DMS 273 (cell line): Measurements from ENCODE around the gene SORCS2.
A peak's percentile ranks its signal among the peaks of the same experiment; 100 is the strongest.

Experiments
- DNase-seq: peaks from one replicate; lab custom pipeline; 2025; ENCODE audit not compliant: unreplicated experiment; lab: John Stamatoyannopoulos, UW

The SORCS2 gene

DNA sequence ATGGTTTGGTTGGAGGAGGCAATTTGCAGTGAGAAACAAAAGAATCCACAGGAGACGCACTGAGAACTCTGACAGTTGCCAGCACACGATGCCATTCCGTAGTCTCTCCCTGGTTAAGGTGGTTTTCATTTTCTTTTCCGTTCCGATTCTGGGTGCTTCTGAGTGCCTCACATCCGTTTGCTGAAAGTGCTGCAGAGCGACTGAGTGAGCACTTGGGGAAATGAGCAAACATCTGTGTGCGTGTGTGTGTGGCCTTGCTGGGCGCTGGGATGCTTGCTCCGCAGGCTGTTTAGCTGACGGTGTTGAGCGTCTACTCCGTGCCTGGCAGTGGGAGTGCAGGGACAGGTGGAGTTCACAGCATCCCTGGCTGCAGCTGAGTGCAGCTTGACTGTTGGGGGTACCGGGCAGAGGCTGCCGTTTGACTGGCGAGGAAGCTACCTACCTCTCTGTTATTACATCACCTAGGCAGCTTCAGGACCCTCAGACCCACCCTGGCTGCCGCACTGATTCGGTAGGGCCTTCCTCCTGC is 49.3 kb downstream of the SORCS2 start:
- DNase-seq, result no peak

- DNase-seq, result no peak
Measured at GRCh38 chr4:7242766-7243165, 50.4 kb downstream of the SORCS2 start.

DNA sequence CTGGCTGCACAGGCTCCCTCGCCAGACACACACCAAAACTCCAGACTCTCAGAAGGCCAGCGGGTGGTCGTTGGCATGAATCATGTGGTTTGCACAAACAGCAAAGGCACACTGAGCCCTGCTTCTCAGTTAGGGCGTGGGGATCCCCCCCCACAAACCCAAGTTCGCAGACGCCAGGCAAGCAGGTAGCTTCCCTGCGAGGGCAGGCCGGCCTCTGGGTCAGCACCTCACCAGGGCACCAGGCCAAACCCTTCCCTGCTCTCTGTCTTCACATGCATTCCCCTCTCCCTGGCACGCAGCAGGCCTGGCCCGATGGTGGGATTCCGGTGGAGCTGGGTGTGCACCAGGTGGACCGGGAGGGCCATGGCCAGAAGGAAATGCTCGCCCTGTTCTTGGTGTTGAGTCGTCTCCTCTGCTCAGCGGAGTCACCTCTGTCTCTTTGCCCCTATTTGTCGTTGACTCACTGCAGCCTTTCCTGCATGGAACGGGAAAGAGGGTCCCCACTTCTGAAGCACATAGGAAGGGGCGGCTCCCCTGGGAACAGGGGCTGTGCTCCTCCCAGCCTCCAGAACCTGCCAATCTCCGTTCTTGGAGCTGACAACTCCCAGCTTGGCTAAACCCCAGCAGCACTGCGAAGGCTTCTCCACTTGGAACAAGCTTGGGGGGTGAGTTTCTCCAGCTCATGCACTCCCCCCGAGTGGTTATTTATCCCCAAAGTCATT is 51.4 kb downstream of the SORCS2 start:
- DNase-seq, result no peak

DNA sequence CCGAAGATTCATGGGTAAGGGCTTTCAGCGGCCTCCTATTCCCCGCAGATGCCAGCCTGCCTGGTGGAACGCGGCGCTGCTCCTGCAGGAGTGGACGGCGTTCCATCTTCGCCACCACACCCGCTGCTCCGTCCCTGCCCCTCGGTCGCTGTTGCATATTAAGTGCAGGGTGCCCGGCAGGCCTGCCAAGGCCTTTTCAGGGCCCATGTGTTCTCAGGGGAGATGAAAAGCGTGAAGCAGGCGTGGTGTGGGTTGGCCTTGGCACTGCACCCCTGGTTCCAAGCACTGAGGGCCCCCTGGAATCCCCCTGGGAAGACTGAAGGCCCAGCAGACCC is 52.0 kb downstream of the SORCS2 start:
- no peak for DNase-seq

GRCh38 chr4:7244751-7245320 is 52.5 kb downstream of the SORCS2 start:
- no peak for DNase-seq

GRCh38 chr4:7247521-7247920 is 55.2 kb downstream of the SORCS2 start:
- DNase-seq, result no peak

GRCh38 chr4:7247946-7248345 is 55.6 kb downstream of the SORCS2 start:
- DNase-seq, result no peak

- no peak for DNase-seq
Measured at GRCh38 chr4:7248857-7249256, 56.5 kb downstream of the SORCS2 start.

GRCh38 chr4:7251321-7251720 is 59.0 kb downstream of the SORCS2 start:
- no peak for DNase-seq

- no peak for DNase-seq
Measured at GRCh38 chr4:7252051-7252450, 59.7 kb downstream of the SORCS2 start.

GRCh38 chr4:7252510-7253340 is 60.4 kb downstream of the SORCS2 start:
- no peak for DNase-seq

DNA sequence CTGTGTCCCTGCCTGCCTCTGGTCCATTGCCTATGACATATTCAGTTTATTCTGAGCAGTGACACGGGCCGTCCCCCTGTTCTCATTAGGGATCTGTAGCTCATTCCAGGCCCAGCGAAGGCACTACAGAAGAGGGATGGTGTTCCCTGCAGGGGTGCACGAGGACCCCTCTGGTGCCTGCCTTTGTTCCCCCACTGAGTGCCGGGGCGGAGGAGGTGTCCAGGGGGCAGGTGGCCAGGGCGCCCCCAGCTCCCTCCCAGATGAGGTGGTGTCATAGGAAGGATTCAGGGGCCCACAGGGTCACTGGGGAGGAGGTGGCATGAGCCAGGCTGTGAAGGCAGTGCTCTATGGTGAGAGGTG is 61.0 kb downstream of the SORCS2 start:
- no peak for DNase-seq

- DNase-seq, result peak; percentile 39
Measured at GRCh38 chr4:7253837-7254236, 61.5 kb downstream of the SORCS2 start.

DNA sequence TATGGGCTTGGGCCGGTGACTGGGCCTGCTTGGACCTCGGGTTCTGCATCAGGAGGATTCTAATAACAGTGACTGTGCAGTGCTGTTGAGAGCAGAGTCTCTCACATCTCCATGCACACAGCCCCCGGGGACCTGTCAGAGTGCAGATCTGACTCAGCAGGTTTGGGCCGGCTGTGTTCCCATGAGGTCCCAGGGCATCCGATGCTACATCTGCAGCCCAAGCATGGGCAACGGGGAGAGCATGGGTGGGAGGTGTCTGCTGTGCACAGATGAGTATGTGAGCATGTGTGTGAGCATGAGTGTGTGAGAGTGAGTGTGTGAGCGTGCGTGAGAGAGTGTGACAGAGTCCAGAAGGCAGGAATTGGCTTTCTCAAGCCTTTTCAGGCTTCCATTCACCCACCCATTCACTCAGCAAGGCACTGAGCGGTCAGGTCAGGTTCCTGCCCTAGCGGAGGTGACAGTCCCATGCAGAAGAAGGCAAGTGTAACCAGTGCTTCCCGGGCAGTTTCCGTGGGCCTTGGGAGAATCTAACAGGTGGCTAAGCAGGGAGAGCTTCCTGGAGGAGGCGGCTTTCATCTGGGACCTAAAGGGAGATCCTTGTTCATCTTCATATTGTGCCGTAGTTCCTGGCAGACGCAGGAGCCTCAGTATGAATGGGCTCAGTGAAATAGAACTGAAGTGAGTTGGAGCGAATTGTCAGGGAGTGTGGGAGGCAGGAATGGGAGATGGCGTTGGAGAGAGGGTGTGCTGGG is 62.6 kb downstream of the SORCS2 start:
- DNase-seq, result peak; percentile 47

DNA sequence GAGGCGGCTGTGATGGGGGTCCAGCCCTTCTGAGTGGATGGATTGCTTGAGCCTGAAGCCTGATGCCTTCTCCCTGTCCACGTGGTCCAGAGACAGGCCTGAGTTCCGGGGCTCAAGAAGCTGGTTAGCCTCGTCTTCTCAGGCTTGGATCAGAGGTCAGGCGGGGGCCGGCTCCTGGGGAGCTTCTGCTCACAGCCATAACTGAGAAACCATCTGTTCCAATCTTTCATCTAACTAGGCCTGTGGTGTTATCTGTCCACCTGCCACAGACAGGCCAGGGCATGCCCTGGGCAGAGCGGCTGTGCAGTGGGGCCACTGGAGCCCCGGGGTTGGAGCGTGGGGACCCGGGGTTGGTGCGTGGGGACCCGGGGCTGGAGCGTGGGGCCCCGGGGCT is 63.1 kb downstream of the SORCS2 start:
- DNase-seq, result peak; percentile 81

- DNase-seq, result no peak
Measured at GRCh38 chr4:7255996-7256395, 63.7 kb downstream of the SORCS2 start.

DNA sequence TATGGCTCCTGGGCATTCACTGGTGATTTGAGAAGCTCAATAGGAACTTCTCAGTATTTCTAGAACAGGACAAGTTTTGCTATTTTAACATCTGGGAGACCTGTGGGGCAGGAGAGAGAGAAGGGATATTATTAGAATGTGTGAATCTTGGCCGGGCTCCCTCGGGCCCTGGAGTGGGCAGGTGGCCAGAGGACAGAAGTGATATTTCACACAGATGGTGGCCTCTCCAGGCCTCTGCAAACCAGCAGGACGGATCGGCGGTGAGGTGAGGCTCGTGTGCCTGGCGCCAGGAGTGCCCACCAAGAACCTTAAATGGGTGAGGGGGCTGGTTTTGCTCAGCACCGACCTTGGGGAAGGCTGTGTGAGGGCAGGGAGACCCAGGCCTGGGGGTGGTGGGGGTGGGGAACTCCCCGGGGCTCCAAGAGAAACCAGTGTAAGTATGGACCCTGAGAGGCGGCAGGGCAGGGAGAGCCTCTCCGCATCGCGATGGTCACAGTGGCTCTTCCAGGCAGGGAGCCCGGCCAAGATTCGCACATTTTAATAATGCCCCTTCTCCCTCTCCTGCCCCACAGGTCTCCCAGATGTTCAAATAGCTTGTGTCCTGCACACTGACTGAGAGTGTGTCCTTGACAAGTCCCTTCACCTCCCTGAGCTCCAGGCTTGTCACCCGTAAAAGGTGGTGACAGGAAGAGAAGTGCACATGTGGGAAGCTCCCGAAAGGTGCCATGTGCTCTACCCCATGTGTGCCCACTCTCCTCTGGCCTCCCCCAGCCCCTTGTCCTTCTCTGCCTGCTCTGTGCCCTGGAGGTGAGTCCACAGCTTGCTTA is 64.9 kb downstream of the SORCS2 start:
- peak; percentile 89 for DNase-seq

DNA sequence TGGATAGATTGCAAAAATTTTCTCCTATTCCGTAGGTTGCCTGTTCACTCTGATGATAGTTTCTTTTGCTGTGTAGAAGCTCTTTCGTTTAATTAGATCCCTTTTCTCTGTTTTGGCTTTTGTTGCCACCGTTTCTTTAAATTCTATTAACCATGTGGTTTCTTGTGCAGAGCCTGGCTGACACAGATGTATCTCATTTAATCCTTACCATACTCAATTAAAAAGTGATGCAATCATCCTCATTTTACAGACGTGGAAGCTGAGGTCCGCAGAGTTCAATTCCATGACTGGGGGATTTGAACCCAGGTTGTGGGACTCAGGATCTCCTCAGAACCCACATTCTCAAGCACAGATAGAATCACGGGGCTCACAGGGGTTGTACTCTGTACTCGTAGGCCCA is 66.7 kb downstream of the SORCS2 start:
- no peak for DNase-seq

- no peak for DNase-seq
Measured at GRCh38 chr4:7260569-7260968, 68.2 kb downstream of the SORCS2 start.

DNA sequence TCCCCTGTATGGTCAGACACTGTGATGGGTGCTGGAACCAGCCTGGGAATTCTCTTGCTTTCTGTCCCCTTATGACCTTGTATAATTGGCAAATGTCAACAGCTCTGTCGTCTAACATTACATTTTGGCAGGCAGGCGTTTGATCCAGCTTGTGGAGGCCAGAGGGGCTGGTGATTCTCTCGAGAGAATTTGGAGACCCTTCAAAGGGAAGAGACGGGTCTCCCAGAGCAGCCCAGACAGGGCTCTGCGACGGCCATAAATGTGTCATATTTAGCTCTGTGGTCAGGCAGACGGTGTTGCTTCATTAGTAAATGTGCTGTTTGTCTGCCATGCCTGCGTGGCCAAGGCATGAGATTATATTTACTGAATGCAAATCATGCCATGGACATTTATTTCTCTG is 68.7 kb downstream of the SORCS2 start:
- peak; percentile 73 for DNase-seq

DNA sequence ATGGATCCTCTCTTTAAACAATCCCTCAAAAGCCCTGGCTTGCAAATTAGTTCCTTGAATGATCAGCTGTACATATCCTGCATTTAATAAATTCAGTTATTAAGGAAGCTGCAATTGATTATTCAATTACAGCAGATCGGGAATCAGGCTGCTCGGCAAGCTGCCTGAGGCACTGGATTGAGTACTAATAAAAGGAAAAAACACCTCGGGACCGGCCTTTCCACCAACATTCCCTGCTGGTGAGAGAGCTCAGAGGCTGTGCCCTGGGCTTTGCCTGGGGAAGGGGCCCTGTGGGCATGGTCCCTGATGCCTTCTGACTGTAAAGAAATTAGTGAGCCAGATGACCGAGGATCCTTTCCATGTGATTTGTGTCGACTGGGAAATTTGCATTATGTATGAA is 69.2 kb downstream of the SORCS2 start:
- peak; percentile 43 for DNase-seq
